Measurements from ENCODE around the gene KCTD13. TPM values are rescaled to one million over a fixed set of nuclear protein-coding genes. Genes with fewer than 3 reads are reported as not detected.

KCTD13 gene
- polyA plus RNA-seq, 2 of the 4 experiments (the other 2 are of a cell fraction): 12.7 to 14.6 TPM

- DNase-seq (ENCODE audit: low read depth in 1 of 2, low spot score in 1 of 2) (no peak), FAIRE-seq (no peak), ATAC-seq (no peak)
- Histone ChIP-seq H3K4me3 (no peak overlapping the region), H3K4me2 (no peak overlapping the region), H3K4me1 (peaks cover 17% of the 10 kb centered on the region; the same call in 2 of the 3 replicates), H3K27ac (no peak overlapping the region), H3K9me3 (no peaks in the 10 kb centered on the region)
- ChIA-PET CTCF (interaction anchor here (1.0 to 2.0 kb wide), 3 partner anchors 69 to 113 kb away, joined by 3 to 4 read pairs (median 3); no protein-coding TSS in a partner anchor), POLR2A (interaction anchor here (0.6 kb wide), 1 partner anchor 10 kb away, joined by 3 read pairs; no protein-coding TSS in a partner anchor)
- 88% methylated on average over 6 of the region's 6 CpGs for WGBS (ENCODE audit: missing lambda C conversion rate)
- TF ChIP-seq EHMT2 (IDR thresholded peaks at IDR 0.05; ENCODE audit: low read depth) (no peak), HOXB5 (CRISPR knock-in tag; IDR thresholded peaks at IDR 0.05) (no peak), EHF (CRISPR knock-in tag; IDR thresholded peaks at IDR 0.05) (no peak), BHLHE40 (IDR thresholded peaks at IDR 0.05; ENCODE audit: low read depth, low read length) (no peak)
Measured at GRCh38 chr16:29920288-29921033, 5.6 kb downstream of the KCTD13 start.

- ATAC-seq: peak in 1 of 2 experiments; percentile 66; a peak in 3 of 6 replicates
- no peaks in the 10 kb centered on the region for H3K9me3 ChIP-seq
- no peak for FAIRE-seq
- 96% methylated on average over 1 of the region's 1 CpG for WGBS (ENCODE audit: missing lambda C conversion rate)
- TF ChIP-seq RCOR1 (IDR thresholded peaks at IDR 0.05; ENCODE audit: low read depth, low read length): no peak
- no peak for TF ChIP-seq SMC3 (IDR thresholded peaks at IDR 0.05)
- no peak for DNase-seq (ENCODE audit: low read depth in 1 of 2, low spot score in 1 of 2)
- no peak overlapping the region for H3K4me2 ChIP-seq
- peak overlapping the region in 1 of 2 experiments; percentile 12; a peak in 1 of 6 replicates for H3K27ac ChIP-seq
- H3K4me3 ChIP-seq: no peak overlapping the region
- ChIA-PET CTCF (interaction anchor here (0.5 to 2.6 kb wide), 9 partner anchors 9 to 88 kb away, joined by 3 to 14 read pairs (median 4); partner anchors contain the start of genes KCTD13 and SEZ6L2), POLR2A (interaction anchor here (0.7 to 1.7 kb wide), 3 partner anchors 17 to 127 kb away, joined by 3 to 4 read pairs (median 3); partner anchors contain the start of genes KIF22, SEZ6L2 and TMEM219)
- H3K4me1 ChIP-seq: peaks cover 9% of the 10 kb centered on the region; the same call in 2 of the 3 replicates
Measured at GRCh38 chr16:29916979-29917378, 9.0 kb downstream of the KCTD13 start.

- Histone ChIP-seq H3K4me3 (no peak overlapping the region), H3K27ac (peak overlapping the region in 1 of 2 experiments; percentile 58; a peak in 2 of 6 replicates), H3K9me3 (no peaks in the 10 kb centered on the region), H3K4me2 (peak overlapping the region; percentile 41; the same call in 2 of the 3 replicates), H3K4me1 (peaks cover 9% of the 10 kb centered on the region; the same call in 2 of the 3 replicates)
- CTCF ChIA-PET: interaction anchor here (0.6 to 2.6 kb wide), 8 partner anchors 10 to 116 kb away, joined by 3 to 14 read pairs (median 4); partner anchors contain the start of genes C16orf92 and KCTD13
- FAIRE-seq (no peak), DNase-seq (ENCODE audit: low read depth in 1 of 2, low spot score in 1 of 2) (peak; percentile 29 to 37), ATAC-seq (peak in 1 of 2 experiments; percentile 30; a peak in 2 of 6 replicates)
- POLR2A ChIA-PET: interaction anchor here (1.6 to 1.7 kb wide), 2 partner anchors 10 to 46 kb away, joined by 4 to 7 read pairs; partner anchors contain the start of genes KCTD13 and TMEM219
- 35% methylated on average over 6 of the region's 6 CpGs for WGBS (ENCODE audit: missing lambda C conversion rate)
- TF ChIP-seq FOSL2 (IDR thresholded peaks at IDR 0.05): no peak
- peak; percentile 37; the same call in 1 of the 2 replicates for TF ChIP-seq FOSL2 (CRISPR knock-in tag; IDR thresholded peaks at IDR 0.05)
- no peak for TF ChIP-seq KDM1A (IDR thresholded peaks at IDR 0.05; ENCODE audit: low read depth)
Measured at GRCh38 chr16:29915590-29916247, 10.3 kb downstream of the KCTD13 start.

DNA sequence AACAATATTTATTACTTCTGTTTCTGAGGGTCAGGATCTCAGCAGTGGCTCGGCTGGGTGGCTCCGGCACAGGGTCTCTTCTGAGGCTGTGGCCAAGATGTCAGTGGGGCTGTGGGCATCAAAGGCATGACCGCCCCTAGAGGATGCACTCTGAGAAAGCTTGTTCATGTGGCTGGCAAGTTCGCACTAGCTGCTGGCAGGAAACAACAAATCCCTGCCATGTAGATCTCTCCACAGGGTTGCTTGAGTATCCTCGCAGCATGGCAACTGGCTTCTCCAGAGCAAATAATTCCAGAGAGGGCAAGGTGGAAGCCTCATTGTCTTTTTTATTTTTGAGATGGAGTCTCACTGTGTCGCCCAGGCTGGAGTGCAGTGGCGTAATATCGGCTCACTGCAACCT is 12.5 kb downstream of the KCTD13 start:
- H3K4me2 ChIP-seq: no peak overlapping the region
- TF ChIP-seq NFE2L2 (conservative IDR thresholded peaks at IDR 0.05; ENCODE audit: low read length) (no peak), USF2 (IDR thresholded peaks at IDR 0.05) (no peak), FOSL2 (IDR thresholded peaks at IDR 0.05) (no peak), FOSL2 (CRISPR knock-in tag; IDR thresholded peaks at IDR 0.05) (no peak), BCL3 (IDR thresholded peaks at IDR 0.05) (no peak), POLR2AphosphoS2 (conservative IDR thresholded peaks at IDR 0.05; ENCODE audit: low read length) (no peak)
- ATAC-seq (no peak), FAIRE-seq (no peak), DNase-seq (ENCODE audit: low read depth in 1 of 2, low spot score in 1 of 2) (no peak)
- H3K9me3 ChIP-seq: no peaks in the 10 kb centered on the region
- POLR2A ChIA-PET: interaction anchor here (0.7 to 2.8 kb wide), 2 partner anchors 9 to 14 kb away, joined by 3 to 7 read pairs; partner anchors contain the start of gene SEZ6L2
- 97% methylated on average over 8 of the region's 8 CpGs for WGBS (ENCODE audit: missing lambda C conversion rate)
- CTCF ChIA-PET: interaction anchor here (1.4 to 2.6 kb wide), 3 partner anchors 13 to 119 kb away, joined by 3 to 8 read pairs (median 4); partner anchors contain the start of gene KCTD13
- H3K4me1 ChIP-seq: peaks cover 9% of the 10 kb centered on the region; the same call in 2 of the 3 replicates
- H3K4me3 ChIP-seq: no peak overlapping the region
- no peak overlapping the region for H3K27ac ChIP-seq

All from A549 (cell line).